Measurements from ENCODE around the gene HYI. TPM values are rescaled to one million over a fixed set of nuclear protein-coding genes. Genes with fewer than 3 reads are reported as not detected.
"Not testable (repeated sequence)": the region's sequence is repeated elsewhere in the genome, so short reads cannot be mapped to it uniquely, and the experiment has no call there.

Gene HYI, protein sequence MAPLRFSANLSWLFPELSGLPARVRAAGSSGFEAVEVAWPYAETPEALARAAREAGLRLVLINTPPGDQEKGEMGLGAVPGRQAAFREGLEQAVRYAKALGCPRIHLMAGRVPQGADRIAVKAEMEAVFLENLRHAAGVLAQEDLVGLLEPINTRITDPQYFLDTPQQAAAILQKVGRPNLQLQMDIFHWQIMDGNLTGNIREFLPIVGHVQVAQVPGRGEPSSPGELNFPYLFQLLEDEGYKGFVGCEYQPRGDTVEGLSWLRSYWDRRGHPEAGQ
- 46.5 TPM for total RNA-seq (ENCODE audit: insufficient read depth, low replicate concordance)

DNA sequence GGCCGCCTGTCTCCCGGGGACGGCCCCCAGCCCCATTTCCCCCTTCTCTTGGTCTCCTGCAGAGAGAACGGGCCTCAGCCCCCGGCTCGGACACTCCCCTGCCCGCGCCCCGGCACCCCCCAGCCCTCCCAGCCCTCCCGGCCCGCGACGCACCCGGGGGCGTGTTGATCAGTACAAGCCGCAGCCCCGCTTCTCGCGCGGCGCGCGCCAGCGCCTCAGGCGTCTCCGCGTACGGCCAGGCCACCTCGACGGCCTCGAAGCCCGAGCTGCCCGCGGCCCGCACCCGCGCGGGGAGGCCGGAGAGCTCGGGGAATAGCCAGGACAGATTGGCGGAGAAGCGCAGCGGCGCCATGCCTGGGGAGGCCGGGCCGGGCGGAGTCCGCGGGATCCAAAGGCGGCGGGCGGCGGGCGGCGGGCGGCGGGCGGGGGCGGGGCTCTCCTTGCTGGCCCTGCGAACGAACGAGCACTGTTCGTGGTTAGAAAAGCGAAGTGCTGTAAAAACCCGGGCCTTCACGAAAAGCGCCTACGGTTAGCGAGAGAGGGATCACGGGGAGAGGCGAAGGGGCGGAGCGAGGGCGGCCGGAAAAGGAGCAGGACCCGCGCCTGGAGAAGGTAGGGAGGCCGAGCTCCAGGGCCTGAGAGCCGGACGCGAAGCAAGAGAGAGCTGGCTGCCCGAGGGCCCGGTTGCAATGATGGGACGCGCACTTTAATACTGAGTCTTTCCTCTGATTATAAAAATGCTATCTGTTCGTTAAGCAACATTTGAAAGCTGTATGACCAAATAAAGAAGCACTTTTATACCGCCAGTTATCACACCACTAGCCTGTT, at the start of gene HYI:
Gene HYI, minus strand, starts transcription at position 490 of the 828 bp plus-strand sequence. Its CDS starts 138 bp downstream, at position 352.
- peak; percentile 95 for DNase-seq (ENCODE audit: low spot score)

DNA sequence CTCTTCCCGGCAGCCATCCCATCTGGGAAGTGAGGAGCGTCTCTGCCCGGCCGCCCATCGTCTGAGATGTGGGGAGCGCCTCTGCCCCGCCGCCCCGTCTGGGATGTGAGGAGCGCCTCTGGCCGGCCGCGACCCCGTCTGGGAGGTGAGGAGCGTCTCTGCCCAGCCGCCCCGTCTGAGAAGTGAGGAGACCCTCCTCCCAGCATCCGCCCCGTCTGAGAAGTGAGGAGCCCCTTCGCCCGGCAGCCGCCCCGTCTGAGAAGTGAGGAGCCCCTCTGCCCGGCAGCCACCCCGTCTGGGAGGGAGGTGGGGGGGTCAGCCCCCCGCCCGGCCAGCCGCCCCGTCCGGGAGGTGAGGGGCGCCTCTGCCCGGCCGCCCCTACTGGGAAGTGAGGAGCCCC, 48.1 kb upstream of the HYI start:
- DNase-seq (ENCODE audit: low spot score), result not testable (repeated sequence)

DNA sequence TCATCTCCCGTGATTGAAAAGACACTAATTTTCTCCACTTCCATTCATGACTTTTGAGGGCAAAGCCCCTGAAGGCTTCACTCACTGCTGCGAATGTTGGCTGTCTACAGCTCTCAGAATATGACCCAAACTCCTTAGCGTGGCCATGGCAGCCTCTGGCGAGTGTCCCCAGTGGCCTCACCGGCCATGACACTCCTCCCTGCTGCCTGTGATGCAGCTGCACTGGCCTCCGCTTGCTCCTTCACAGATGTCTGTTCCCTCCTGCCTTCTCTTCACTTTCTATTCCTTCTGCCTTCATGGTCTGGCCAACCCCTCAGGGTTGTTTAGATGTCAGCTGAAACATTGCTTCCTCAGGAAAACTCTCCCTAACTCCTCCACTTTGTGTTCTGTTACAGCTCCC, 46.2 kb upstream of the HYI start:
- no peak for DNase-seq (ENCODE audit: low spot score)

DNA sequence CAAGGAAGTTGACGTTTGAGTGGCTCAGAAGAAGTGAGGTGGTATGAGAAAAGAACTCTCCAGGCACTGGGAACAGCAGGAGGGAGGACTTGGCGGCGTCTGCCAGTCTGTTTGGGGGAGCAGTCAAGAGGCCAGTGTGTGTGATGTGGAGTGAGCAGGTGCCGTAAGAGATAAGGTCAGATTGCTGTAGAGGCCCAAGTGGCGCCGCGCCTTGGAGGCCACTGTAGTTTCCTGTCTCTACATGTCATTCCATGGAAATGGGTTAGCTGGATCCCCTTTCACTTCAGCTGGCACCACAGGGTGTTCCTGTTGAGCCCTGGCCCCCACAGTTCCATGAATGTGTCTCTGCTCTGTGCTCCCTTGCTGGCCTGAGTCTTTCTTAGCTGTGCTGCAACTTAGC, 41.5 kb upstream of the HYI start:
- DNase-seq (ENCODE audit: low spot score), result no peak

DNA sequence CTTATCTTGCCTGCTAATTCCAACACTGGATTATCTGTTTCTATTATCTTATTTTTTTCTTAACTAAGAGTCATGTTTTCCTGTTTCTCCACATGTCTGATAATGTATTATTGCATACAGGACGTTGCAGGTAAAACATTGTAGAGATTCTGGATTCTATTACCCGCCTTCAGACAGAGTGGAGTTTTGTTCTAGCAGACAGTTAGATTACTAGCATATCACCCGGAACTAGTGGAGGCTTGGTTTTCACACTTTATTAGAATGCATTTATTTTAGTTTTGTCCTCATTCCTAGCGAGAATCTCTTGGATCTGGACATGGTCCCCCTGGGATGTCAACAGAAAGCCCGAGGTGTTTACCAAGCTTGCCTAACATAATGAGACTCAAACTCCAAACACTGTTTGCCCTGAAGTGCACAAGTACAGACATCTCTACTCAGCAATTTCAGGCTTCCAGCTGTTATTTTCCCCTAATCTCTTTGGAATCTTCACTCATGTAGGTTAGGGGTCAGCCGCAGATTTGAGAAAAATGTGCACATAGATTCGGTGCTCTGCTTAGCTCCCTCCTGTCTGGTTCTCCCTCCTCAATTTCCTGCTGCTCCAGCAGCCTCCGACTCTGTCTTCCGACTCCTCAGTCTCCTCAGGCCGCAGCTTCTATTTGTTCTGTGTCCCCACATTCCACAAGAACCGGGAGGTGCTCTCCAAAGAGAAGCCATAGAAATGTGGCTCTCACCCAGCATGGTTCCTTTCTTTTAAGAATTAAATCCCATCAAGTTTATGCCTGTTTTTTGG, 40.1 kb upstream of the HYI start:
- DNase-seq (ENCODE audit: low spot score), result peak; percentile 56

DNA sequence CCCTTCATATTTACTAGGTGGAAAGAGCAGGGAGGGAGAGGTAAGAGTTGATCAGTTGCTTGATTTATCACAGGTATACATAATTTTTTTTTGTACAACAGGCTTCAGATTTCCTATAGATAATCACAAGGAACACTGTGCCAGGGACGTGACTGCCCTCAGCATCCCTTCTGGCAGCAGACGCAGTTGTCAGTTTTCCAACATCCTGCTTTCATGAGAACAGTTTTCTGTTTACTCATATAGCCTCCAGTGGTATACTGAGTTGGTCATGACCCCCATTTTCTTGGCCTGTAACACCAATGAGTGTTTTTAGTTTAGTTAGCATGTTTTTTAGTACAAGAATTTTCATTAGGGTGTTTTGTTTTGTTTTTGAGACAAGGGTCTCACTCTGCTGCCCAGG, 39.1 kb upstream of the HYI start:
- no peak for DNase-seq (ENCODE audit: low spot score)

DNA sequence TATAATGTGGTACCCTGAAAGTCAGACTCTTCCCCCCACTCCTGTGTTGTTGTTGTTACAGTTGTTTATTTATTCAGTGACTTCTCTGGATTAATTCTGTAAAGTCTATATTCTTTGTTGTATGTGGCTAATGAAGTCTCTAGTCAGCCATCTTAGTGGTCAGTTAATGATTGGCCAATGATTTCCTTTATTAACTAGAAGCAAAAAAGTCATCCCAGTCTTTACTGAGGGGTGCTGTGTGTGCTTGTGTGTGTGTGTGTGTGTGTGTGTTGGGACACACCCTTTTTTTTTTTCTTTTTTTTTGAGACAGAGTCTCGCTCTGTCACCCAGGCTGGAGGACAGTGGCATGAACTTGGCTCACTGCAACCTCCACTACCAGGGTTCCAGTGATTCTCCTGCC, 37.3 kb upstream of the HYI start:
- no peak for DNase-seq (ENCODE audit: low spot score)

DNA sequence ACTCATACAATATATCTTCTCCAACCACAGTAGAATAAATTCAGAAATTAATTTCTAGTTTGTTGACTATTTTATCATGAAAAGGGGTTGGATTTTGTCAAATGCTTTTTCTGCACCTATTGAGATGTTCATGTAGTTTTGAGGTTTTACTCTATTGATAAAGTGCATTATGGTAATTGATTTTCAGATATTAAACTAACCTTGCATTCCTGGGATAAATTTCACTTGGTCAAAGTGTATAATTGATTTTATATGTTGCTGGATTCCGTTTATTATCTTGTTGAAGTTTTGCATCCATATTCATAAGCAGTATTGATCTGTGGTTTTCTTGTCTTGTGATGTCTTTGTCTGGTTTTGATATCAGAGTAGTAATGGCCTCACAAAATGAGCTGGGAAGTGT, 34.4 kb upstream of the HYI start:
- DNase-seq (ENCODE audit: low spot score), result no peak

DNA sequence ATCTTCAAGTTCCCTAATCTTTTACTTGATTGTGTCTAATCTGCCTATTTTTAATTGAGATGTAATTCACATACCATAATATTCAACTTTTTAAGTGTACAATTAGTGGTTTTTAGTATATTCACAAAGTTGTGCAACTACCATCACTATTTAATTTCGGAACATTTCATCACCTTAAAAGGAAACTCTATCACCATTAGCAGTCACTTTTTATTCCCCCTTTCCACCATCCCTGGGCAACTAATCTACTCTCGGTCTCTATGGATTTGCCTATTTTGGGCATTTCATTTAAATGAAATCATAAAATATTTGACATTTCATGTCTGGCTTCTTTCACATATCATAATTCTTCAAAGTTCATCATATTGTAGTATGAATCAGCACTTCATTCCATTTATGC, 30.6 kb upstream of the HYI start:
- no peak for DNase-seq (ENCODE audit: low spot score)

DNA sequence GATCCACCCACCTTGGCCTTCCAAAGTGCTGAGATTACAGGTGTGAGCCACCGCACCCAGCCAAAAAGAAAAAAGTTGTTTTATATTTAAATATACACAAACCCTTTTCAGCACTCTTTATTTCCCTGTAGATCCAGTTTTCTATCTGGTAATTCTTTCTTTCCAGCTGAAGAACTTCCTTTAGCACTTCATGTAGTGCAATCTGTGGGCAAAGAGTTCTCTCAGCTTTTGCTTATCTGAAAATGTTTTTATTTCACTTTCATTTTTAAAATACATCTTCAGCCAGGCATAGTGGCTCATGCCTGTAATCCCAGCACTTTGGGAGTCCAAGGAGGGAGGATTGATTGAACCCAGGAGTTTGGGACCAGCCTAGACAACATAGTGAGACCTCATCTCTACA, 28.5 kb upstream of the HYI start:
- DNase-seq (ENCODE audit: low spot score), result no peak

DNA sequence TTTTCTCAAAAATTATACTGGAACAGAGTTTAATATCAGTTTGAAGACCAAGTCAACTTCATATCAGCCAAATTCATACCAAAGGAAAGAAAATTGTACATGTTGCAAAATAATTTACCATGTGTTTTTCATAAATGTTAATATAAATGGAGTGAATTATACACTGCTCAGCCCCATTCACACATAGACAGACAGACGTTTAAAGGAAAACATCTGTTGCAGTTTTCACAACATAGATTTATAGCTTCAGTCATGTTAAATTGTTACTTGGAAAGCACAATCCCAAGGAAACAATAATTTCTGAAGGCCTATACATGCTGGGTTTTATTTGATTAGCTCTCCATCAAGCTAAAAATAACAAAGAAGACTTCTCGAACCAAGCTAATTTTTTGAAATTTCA, 27.8 kb upstream of the HYI start:
- no peak for DNase-seq (ENCODE audit: low spot score)

DNA sequence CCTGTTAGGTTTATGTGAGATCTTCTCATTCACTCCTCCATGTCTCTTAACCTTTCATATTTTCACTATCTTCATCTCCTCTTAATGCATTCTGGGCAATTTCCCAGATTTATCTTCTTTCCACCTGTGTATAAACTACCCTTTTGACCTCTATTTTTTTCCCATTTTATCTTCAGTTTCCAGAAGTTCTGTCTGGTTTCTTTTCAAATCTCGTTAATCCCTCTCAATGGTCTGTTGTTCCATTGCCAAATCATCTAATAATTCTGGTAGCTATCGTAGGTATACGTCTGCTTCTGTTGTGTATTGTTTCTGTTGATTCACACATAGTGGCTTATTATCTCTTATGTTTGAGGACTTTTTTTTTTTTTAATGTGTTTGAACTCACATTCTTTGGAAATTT, 25.7 kb upstream of the HYI start:
- DNase-seq (ENCODE audit: low spot score), result no peak

DNA sequence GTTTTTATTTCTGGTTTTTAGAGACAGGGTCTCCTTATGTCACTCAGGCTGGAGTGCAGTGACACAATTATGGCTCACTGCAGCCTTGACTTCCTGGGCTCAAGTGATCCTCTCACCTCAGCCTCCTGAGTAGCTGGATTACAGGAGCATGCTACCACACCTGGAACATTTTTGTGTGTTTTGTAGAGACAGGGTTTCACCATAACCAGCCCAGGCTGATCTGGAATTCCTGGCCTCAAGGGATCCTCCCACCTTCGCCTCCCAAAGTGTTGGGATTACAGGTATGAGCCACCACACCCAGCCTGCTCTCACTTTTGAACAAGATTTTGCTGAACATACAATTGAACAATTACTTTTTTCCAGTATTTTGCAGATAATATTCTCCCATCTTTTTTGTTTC, 24.0 kb upstream of the HYI start:
- no peak for DNase-seq (ENCODE audit: low spot score)

DNA sequence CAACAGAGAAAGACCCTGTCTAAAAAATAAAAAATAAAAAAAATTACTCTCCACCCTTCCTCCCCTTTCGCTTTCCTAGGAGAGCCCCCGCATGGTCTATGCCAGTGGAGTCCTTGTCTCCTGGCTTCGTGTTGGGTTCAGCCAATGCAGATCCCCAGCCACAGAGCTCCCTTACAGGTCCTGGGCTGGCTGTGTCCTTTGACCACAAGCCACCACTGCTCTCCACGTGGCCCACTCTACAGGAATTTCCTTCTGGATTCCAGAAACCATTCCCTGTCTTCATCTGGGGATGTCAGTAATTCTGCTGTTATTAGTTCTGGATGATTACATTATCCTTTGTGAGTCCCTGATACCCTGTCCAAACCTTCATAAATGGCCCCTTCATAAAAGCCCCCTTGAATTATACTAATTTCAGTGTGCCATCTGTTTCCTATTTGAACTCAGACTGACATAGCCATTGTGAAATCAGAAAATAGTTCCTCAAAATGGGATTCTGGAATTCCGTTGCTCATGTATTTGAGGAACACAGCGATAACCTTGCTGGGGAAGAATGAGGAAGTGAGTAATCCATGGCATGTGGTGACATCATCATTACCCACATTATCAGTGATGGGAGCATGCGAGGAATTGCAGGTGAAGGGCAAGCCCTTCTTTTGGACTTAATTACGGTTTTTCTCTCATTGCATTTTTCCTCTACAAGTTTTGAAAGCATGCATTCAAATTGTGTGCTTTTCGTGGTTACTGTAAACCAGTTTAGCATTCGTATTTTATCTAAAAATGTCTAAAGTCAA, 22.1 kb upstream of the HYI start:
- DNase-seq (ENCODE audit: low spot score), result not testable (repeated sequence)

DNA sequence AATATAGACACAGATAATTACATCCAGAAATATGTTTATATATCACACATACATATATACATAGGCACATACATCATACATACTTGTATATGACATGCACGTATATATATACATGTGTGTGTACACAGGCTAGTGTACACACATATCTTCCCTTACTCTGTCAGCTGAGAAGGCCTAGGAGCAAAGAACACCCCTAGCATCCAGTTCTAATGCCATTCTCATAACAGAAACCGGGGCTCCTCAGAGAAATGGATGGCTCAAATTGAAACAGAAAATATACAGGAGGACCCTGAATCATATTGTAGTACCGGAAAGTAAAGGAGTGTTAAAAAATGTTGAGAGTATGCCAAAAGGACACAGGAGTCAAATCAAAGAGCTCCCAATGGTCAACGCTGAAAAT, 19.7 kb upstream of the HYI start:
- DNase-seq (ENCODE audit: low spot score), result no peak

DNA sequence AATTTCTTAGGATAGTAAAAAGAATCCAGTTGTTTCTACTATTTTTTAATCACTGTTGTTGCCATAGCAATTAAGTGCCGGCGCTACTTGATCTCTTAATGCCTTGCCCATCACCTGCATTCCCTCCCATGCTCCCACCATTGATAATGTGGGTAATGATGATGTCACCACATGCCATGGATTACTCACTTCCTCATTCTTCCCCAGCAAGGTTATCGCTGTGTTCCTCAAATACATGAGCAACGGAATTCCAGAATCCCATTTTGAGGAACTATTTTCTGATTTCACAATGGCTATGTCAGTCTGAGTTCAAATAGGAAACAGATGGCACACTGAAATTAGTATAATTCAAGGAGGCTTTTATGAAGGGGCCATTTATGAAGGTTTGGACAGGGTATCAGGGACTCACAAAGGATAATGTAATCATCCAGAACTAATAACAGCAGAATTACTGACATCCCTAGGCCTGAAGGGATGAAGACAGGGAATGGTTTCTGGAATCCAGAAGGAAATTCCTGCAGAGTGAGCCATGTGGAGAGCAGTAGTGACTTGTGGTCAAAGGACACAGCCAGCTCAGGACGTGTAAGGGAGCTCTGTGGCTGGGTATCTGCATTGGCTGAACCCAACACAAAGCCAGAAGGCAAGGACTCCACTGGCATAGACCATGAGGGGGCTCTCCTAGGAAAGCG, 18.9 kb upstream of the HYI start:
- peak; percentile 70 for DNase-seq (ENCODE audit: low spot score)

DNA sequence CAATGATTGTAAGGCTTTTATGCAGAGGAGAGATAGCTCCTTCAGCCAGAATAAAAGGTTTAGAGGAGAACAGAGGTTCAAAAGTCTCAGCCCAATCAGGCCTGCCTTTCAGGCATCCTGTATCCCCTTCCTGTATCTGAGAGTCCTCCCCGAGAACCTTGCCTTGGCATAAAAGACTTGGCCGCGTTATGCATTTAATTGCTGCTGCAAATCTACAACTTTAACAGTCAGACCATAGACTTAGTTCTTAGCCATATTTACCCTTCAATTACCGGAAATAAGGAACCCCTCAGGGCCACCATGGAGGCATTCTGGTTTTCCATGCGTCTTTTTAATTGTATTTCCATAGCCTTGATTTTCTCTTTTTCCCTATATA, 18.3 kb upstream of the HYI start:
- no peak for DNase-seq (ENCODE audit: low spot score)

DNA sequence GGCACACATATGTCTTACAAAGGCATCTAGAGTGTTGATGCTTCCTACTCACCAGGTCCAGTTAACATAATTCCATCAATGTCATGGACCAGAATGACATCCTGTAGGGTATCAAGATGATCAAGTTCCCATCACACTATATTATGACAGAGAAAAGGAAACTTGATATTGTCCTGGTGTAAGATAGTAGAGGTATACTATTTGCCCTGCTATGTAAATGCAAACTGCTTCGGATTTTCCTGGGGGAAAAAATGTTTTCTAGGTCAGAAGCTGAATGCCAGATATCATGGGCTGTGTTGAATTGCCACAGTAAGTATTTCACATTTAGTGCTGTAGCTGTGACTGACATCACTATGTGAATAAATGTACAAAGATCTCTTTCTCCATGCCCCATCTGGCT, 16.2 kb upstream of the HYI start:
- no peak for DNase-seq (ENCODE audit: low spot score)

DNA sequence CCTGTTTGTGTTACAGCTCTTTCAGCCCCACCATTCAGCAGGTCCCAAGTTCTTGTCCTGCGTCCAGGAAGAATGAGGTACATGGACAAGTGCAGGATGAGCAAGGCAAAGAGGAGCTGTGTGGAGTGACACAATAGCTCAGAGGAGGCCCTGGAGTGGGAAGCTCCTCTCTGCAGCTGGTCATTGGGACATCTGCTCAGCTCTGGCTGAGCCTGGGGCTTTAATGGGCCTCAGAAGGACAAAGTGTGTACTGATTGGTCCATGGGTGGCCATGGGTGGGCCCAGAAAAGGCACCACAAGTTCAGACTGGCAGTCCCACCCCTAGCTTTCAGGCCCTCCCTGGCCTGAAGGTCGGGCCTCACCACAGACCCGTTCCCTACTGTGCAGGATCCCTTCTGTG, 14.7 kb upstream of the HYI start:
- DNase-seq (ENCODE audit: low spot score), result no peak

DNA sequence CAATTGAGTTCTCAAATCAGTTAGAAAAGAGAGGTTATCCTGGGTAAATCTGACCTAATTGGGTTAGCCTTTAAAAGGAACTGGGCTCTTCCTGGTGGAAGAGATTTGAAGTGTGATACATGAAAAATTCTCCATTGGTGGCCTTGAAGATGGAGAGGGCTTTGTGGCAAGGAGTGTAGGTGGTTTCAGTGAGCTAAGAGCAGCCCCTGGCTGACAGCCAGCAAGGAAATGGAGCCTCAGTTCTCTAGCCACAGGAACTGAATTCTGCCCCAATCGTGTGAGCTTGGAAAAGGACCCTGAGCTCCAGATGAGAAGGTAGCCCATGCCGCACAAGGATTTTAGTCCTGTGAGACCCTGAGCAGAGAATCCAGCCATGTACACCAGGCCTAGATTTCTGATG, 12.7 kb upstream of the HYI start:
- DNase-seq (ENCODE audit: low spot score), result no peak

DNA sequence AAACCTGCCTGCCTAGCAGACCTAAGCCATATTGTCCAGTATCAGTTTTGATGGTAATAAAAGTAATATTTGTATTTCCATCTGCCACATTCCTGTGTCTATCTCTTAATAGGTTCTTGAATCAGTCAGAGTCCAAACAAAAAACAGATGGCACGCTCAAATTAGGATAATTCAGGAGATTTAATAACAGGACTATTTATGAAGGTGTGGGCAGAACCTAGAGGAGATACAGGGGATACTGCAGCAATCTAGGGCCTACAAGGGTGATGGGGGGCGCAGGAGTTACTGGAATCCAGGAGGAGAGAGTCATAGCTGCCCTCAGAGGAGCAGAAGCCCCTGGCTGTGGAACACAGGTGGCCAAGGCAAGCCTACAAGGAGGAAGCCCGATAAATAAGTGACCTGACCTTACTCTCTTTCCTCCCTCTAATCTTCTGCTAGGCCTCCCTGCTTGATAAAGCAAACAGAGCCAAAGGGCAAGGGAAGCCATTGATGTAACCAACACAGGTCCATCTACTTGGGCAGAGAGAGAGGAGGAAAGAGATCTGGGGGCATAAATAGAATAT, 11.9 kb upstream of the HYI start:
- DNase-seq (ENCODE audit: low spot score), result no peak
